Activated naive CD4-positive, alpha-beta T cell treated with anti-CD3 and anti-CD28 coated beads for 36 hours (primary cell): Measurements from ENCODE around the gene RHOXF1. TPM values are rescaled to one million over a fixed set of nuclear protein-coding genes. Genes with fewer than 3 reads are reported as not detected.
"Not testable (repeated sequence)": the region's sequence is repeated elsewhere in the genome, so short reads cannot be mapped to it uniquely, and the experiment has no call there.

ENCODE experiments used
- CTCF ChIA-PET: fragments of 350-600 bp; sonication (Branson Sonifier 250); formaldehyde crosslinking; loops from one replicate; lab custom pipeline; 2021; ENCODE audit warnings: antibody characterized with exemption; lab: Charles Lee
- DNase-seq: peaks from one replicate; pipeline ENCODE4 v3.0.0-alpha.2; 2020
- H3K27ac Mint-ChIP-seq: one replicate; pipeline ENCODE4 v1.8.0; 2021; ENCODE audit warnings: mild to moderate bottlenecking, mixed read lengths
- H3K27me3 Mint-ChIP-seq: one replicate; pipeline ENCODE4 v1.8.0; 2021; ENCODE audit warnings: low read depth, mixed read lengths
- H3K36me3 Mint-ChIP-seq: one replicate; pipeline ENCODE4 v1.8.0; 2021; ENCODE audit warnings: low read depth, mixed read lengths
- H3K4me1 Mint-ChIP-seq: one replicate; pipeline ENCODE4 v1.8.0; 2021; ENCODE audit warnings: low read depth, mixed read lengths
- H3K4me3 Mint-ChIP-seq: one replicate; pipeline ENCODE4 v1.8.0; 2021; ENCODE audit warnings: mild to moderate bottlenecking, moderate library complexity, mixed read lengths
- H3K9me3 Mint-ChIP-seq: one replicate; pipeline ENCODE4 v1.8.0; 2021; ENCODE audit warnings: mixed read lengths
- intact Hi-C: fragments of 100-400 bp; cut with micrococcal nuclease; formaldehyde crosslinking; loops from one replicate; pipeline ENCODE4 v1.15.1; 2023
- total RNA-seq, 2 experiments: library from RNA; stranded (reverse); gene quantifications; one replicate each; pipeline ENCODE4 v1.2.3, GENCODE V29; 2021

The RHOXF1 gene, protein sequence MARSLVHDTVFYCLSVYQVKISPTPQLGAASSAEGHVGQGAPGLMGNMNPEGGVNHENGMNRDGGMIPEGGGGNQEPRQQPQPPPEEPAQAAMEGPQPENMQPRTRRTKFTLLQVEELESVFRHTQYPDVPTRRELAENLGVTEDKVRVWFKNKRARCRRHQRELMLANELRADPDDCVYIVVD
- not detected for total RNA-seq

- CTCF ChIA-PET: no interaction called here
- DNase-seq: no peak
These were observed at the start of gene RHOXF1 for GRCh38 chrX:120115438-120115963. Gene RHOXF1 (minus strand): TSS chrX:120115913. CDS start chrX:120115862, 51 bp downstream.

GRCh38 chrX:120159086-120159485, 43.4 kb upstream of the RHOXF1 start:
- H3K27me3 Mint-ChIP-seq, H3K4me3 Mint-ChIP-seq, CTCF ChIA-PET, intact Hi-C loops, H3K27ac Mint-ChIP-seq, H3K4me1 Mint-ChIP-seq, DNase-seq, H3K36me3 Mint-ChIP-seq, H3K9me3 Mint-ChIP-seq: not testable (repeated sequence)

More at GRCh38 chrX:120115438-120115963, at the start of gene RHOXF1:
- no peaks in the 10 kb centered on the region for H3K36me3 Mint-ChIP-seq
- no peak within 1 kb of the TSS for H3K4me3 Mint-ChIP-seq
- intact Hi-C loops: no loop called here
- no peaks in the 10 kb centered on the region for H3K4me1 Mint-ChIP-seq
- no peaks in the 10 kb centered on the region for H3K27me3 Mint-ChIP-seq
- H3K9me3 Mint-ChIP-seq: no peaks in the 10 kb centered on the region
- no peak within 1 kb of the TSS for H3K27ac Mint-ChIP-seq

GRCh38 chrX:120158313-120158712, 42.6 kb upstream of the RHOXF1 start, which contains the start of gene RHOXF2:
Gene RHOXF2 (plus strand): TSS chrX:120158613. CDS start chrX:120158751, 138 bp downstream.
- DNase-seq, CTCF ChIA-PET, H3K9me3 Mint-ChIP-seq, intact Hi-C loops, H3K27me3 Mint-ChIP-seq, H3K36me3 Mint-ChIP-seq, H3K27ac Mint-ChIP-seq, H3K4me1 Mint-ChIP-seq, H3K4me3 Mint-ChIP-seq: not testable (repeated sequence)

DNA sequence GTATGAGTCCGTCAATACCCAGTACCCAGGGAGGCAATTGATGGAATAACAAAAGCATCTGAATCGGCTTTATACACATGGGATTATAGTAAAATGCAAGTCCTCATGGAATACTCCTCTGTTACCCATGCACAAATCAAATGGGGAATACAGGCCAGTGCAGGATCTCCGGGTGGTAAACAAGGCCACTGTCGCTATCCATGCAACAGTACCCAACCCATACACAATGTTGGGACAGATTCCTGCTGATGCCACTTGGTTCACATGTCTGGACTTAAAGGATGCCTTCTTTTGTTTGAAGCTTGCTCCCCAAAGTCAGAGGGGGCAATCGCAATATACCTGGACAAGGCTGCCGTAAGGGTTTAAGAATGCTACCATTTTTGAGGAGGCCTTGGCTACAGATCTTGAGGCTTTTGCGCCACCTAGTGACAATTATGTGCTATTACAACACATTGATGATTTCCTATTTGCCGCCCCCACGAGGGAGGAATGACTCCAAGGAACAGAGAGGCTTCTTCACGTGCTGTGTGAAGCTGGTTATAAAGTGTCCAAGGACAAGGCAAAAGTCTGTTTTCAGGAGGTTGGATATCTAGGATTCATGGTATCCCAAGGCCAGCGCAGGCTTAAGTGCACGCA, 34.5 kb upstream of the RHOXF1 start:
- H3K36me3 Mint-ChIP-seq, DNase-seq, H3K27ac Mint-ChIP-seq, CTCF ChIA-PET, H3K4me3 Mint-ChIP-seq, intact Hi-C loops, H3K27me3 Mint-ChIP-seq, H3K9me3 Mint-ChIP-seq: not testable (repeated sequence)
- peaks cover 12% of the 10 kb centered on the region for H3K4me1 Mint-ChIP-seq

DNA sequence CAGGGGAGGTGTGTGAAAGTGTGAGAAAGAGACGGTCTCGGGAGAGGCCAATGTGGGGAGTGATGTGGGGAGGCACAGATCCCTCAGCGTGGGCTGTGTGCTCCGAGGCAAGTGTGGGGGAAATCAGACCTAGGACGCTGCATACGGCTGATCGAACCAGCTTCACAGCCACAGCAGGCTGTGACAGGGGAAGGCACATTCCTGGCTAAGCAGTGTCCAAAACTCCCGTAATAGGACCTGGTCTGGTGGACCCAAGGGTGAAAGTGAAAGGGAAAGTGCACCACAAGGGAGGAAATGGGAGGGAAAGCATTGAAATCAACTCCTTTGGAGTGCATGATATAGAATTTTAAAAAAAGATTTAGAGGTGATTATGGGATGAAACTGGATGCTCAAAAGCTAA, 31.8 kb upstream of the RHOXF1 start:
- peaks cover 25% of the 10 kb centered on the region for H3K4me1 Mint-ChIP-seq
- H3K27me3 Mint-ChIP-seq: no peaks in the 10 kb centered on the region
- no peak for DNase-seq
- CTCF ChIA-PET: interaction anchor here (1.6 kb wide), 1 partner anchor 59 kb away, joined by 5 read pairs; no protein-coding TSS in a partner anchor
- H3K27ac Mint-ChIP-seq: no peak overlapping the region
- intact Hi-C loops: no loop called here
- H3K4me3 Mint-ChIP-seq: no peak overlapping the region
- H3K36me3 Mint-ChIP-seq: peaks cover 5% of the 10 kb centered on the region
- peaks cover 5% of the 10 kb centered on the region for H3K9me3 Mint-ChIP-seq

- DNase-seq, H3K9me3 Mint-ChIP-seq, H3K36me3 Mint-ChIP-seq, H3K27me3 Mint-ChIP-seq, CTCF ChIA-PET, intact Hi-C loops, H3K4me3 Mint-ChIP-seq, H3K27ac Mint-ChIP-seq: not testable (repeated sequence)
- peaks cover 25% of the 10 kb centered on the region for H3K4me1 Mint-ChIP-seq
These were observed 30.6 kb upstream of the RHOXF1 start for GRCh38 chrX:120146323-120146722.

DNA sequence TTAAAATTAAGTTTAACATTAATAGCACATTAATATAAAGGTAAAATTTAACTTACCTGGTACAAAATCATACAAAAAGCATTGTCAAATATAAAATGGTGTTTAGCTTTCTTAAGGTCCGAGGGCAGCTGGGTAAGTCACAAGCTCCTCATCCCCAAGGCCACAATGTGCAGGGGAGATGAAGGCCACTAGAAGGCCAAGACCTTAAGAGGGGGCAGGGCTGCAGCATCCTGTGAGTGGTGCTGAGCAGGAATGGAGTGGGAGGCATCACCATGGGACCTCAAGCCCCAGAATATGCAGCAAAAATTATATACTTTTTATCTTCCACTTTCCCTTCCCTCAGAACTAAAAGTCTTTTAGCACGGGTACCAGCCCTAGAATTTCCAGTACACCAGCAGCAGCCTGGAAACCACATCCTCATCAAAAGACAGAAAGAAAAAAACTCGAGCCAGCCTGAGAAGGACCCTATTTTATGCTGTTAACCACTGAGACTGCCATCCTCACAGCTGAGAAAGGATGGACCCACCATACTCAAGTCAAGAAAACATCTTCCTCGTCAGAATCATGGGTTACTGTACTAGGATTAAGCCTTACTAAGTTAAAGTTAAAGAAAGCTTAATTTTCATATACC, 29.7 kb upstream of the RHOXF1 start:
- intact Hi-C loops: no loop called here
- Mint-ChIP-seq H3K4me1 (peaks cover 25% of the 10 kb centered on the region), H3K27me3 (no peaks in the 10 kb centered on the region), H3K36me3 (peaks cover 5% of the 10 kb centered on the region), H3K27ac (no peak overlapping the region), H3K9me3 (peaks cover 5% of the 10 kb centered on the region), H3K4me3 (no peak overlapping the region)
- DNase-seq: no peak
- CTCF ChIA-PET: interaction anchor here (0.8 kb wide), 1 partner anchor 69 kb away, joined by 3 read pairs; no protein-coding TSS in a partner anchor

- Mint-ChIP-seq H3K4me1 (peaks cover 25% of the 10 kb centered on the region), H3K27ac (no peak overlapping the region), H3K27me3 (no peaks in the 10 kb centered on the region), H3K4me3 (no peak overlapping the region), H3K9me3 (peaks cover 5% of the 10 kb centered on the region), H3K36me3 (peaks cover 5% of the 10 kb centered on the region)
- intact Hi-C loops: no loop called here
- CTCF ChIA-PET: no interaction called here
- no peak for DNase-seq
These were observed 28.6 kb upstream of the RHOXF1 start for GRCh38 chrX:120144178-120144844.

GRCh38 chrX:120140293-120140981, 24.7 kb upstream of the RHOXF1 start:
- Mint-ChIP-seq H3K27me3 (no peaks in the 10 kb centered on the region), H3K4me3 (no peak overlapping the region), H3K9me3 (no peaks in the 10 kb centered on the region), H3K4me1 (peaks cover 15% of the 10 kb centered on the region), H3K27ac (no peak overlapping the region), H3K36me3 (no peaks in the 10 kb centered on the region)
- intact Hi-C loops: no loop called here
- DNase-seq: no peak
- CTCF ChIA-PET: no interaction called here

GRCh38 chrX:120137439-120137838, 21.7 kb upstream of the RHOXF1 start:
- DNase-seq: no peak
- H3K27ac Mint-ChIP-seq: no peak overlapping the region
- no peaks in the 10 kb centered on the region for H3K4me1 Mint-ChIP-seq
- intact Hi-C loops: no loop called here
- no peaks in the 10 kb centered on the region for H3K27me3 Mint-ChIP-seq
- no peaks in the 10 kb centered on the region for H3K9me3 Mint-ChIP-seq
- CTCF ChIA-PET: interaction anchor here (1.0 to 1.1 kb wide), 2 partner anchors 12 to 16 kb away, joined by 3 to 4 read pairs; no protein-coding TSS in a partner anchor
- H3K4me3 Mint-ChIP-seq: no peak overlapping the region
- H3K36me3 Mint-ChIP-seq: no peaks in the 10 kb centered on the region

- H3K9me3 Mint-ChIP-seq: no peaks in the 10 kb centered on the region
- DNase-seq: no peak
- H3K4me3 Mint-ChIP-seq: no peak overlapping the region
- CTCF ChIA-PET: interaction anchor here (1.0 kb wide), 1 partner anchor 12 kb away, joined by 4 read pairs; no protein-coding TSS in a partner anchor
- no peaks in the 10 kb centered on the region for H3K27me3 Mint-ChIP-seq
- H3K27ac Mint-ChIP-seq: no peak overlapping the region
- no peaks in the 10 kb centered on the region for H3K36me3 Mint-ChIP-seq
- no peaks in the 10 kb centered on the region for H3K4me1 Mint-ChIP-seq
- intact Hi-C loops: no loop called here
These were observed 21.1 kb upstream of the RHOXF1 start for GRCh38 chrX:120136840-120137239.

- H3K4me1 Mint-ChIP-seq: no peaks in the 10 kb centered on the region
These were observed 20.4 kb upstream of the RHOXF1 start for GRCh38 chrX:120136128-120136527.

More at GRCh38 chrX:120136128-120136527, 20.4 kb upstream of the RHOXF1 start:
- CTCF ChIA-PET: no interaction called here
- H3K36me3 Mint-ChIP-seq: no peaks in the 10 kb centered on the region
- no peaks in the 10 kb centered on the region for H3K27me3 Mint-ChIP-seq
- no peak for DNase-seq
- no peak overlapping the region for H3K27ac Mint-ChIP-seq
- intact Hi-C loops: no loop called here
- H3K4me3 Mint-ChIP-seq: no peak overlapping the region
- no peaks in the 10 kb centered on the region for H3K9me3 Mint-ChIP-seq
